ENCODE results near the gene ERGIC1.

DNA sequence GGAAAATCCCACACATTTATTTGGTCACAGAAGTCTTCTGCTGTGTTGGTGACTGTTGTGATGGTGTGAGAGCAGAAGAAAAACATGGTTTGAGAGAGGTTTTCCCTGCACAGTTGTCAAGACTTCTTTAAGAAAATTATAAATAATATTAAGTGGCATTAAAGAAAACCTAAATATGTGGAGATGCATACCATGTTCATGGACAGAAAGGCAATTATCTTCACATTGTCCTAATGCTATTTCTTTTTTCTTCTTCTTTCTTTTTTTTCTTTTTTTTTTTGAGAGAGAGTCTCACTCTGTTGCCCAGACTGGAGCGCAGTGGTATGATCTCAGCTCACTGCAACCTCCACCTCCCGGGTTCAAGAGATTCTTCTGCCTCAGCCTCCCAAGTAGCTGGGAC lies 24.3 kb upstream of the ERGIC1 start:
- TF ChIP-seq CTCF (IDR thresholded peaks at IDR 0.05) (no peak), POLR2A (IDR thresholded peaks at IDR 0.05) (no peak)

All from testis (tissue), 2 donors.